ENCODE results near the gene DNLZ. TPM values are rescaled to one million over a fixed set of nuclear protein-coding genes. Genes with fewer than 3 reads are reported as not detected.
"Not testable (repeated sequence)": the region's sequence is repeated elsewhere in the genome, so short reads cannot be mapped to it uniquely, and the experiment has no call there.

The DNLZ gene
- total and polyA plus RNA-seq, 2 of the 4 experiments (the other 2 are of a cell fraction): 2.0 to 11.4 TPM

DNA sequence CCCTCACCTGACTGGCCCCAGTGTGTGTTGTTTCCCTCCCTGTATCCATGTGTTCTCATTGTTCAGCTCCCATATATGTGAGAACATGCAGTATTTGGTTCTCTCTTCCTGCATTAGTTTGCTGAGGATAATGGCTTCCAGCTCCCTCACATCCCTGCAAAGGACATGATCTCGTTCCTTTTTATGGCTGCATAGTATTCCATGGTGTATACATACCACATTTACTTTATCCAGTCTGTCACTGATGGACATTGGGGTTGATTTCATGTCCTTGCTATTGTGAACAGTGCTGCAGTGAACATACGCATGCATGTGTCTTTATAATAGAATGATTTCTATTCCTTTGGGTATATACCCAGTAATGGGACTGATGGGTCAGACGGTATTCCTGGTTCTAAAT lies 43.6 kb downstream of the DNLZ start:
- H3K4me2 ChIP-seq (ENCODE audit: low read depth, low read length); H3K56ac ChIP-seq (ENCODE audit: extremely low read depth, insufficient read depth, low read length); H3K27me3 ChIP-seq (ENCODE audit: control insufficient read depth, insufficient read depth, low read length); CTCF ChIA-PET; H3K4me1 ChIP-seq (ENCODE audit: control insufficient read depth, insufficient read depth, low read length); H2BK5ac ChIP-seq (ENCODE audit: low read depth, low read length, poor library complexity, severe bottlenecking); H2BK20ac ChIP-seq (ENCODE audit: low read depth, low read length); H4K8ac ChIP-seq (ENCODE audit: low read depth in 2 of 2, low read length in 2 of 2); H2BK120ac ChIP-seq (ENCODE audit: low read depth, low read length); H2AFZ ChIP-seq (replicated peaks; ENCODE audit: low read length, poor library complexity); ATAC-seq (ENCODE audit: low read depth); H4K91ac ChIP-seq (ENCODE audit: insufficient read depth, low read depth, low read length); H3K23ac ChIP-seq (ENCODE audit: low read depth, low read length); DNase-seq; H2AK5ac ChIP-seq (ENCODE audit: low read depth, low read length); H4K5ac ChIP-seq (ENCODE audit: low read depth, low read length); H3K14ac ChIP-seq (replicated peaks; ENCODE audit: low read depth, low read length); H2AK9ac ChIP-seq (replicated peaks; ENCODE audit: low read depth, low read length, poor library complexity); dilution Hi-C loops (cut with HindIII; ENCODE audit: low sequenced_read_pairs, unreplicated experiment); H3K27ac ChIP-seq (ENCODE audit: insufficient read depth, low read length); H3K79me1 ChIP-seq (ENCODE audit: low read depth in 1 of 2, low read length in 2 of 2); H3K9me1 ChIP-seq (ENCODE audit: insufficient read depth, low read length); H3K9ac ChIP-seq (ENCODE audit: low read depth, low read length); BruUV-seq (replicated peaks); H3K18ac ChIP-seq (ENCODE audit: low read depth, low read length); intact Hi-C loops (cut with micrococcal nuclease); POLR2A ChIA-PET (ENCODE audit: unreplicated experiment); H3K4me3 ChIP-seq (ENCODE audit: insufficient read depth, low read depth, low read length); H4K20me1 ChIP-seq (ENCODE audit: insufficient read depth, low read length); H3K4ac ChIP-seq (ENCODE audit: low read depth, low read length); H3K36me3 ChIP-seq (ENCODE audit: control insufficient read depth, insufficient read depth, low read length); H2BK15ac ChIP-seq (ENCODE audit: low read depth, low read length): not testable (repeated sequence)
- in situ Hi-C loops (cut with MboI; ENCODE audit: low sequenced_read_pairs): loop anchor here (5.0 kb wide), 1 partner anchor 82 kb away; the partner anchor contains the start of gene SNAPC4
- peaks cover 14% of the 10 kb centered on the region for H3K9me3 ChIP-seq (ENCODE audit: control insufficient read depth, insufficient read depth, low read length)
- no CpG with 5 or more reads among the region's 3 CpGs for WGBS, 2 experiments (ENCODE audit: extremely low coverage in 2 of 2, insufficient read length in 1 of 2)

DNA sequence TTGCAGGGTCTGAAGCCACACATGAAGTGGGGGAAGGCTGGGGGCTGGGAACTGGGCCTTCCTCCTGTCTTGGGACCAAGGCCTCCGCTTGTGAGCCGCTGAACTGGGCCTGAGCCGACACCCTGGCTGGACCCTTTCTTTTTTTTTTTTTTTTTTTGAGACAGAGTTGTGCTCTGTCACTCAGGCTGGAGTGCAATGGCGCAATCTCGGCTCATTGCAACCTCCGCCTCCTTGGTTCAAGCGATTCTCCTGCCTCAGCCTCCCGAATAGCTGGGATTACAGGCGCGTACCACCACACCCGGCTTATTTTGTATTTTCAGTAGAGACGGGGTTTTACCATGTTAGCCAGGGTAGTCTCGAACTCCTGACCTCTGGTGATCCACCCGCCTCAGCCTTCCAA lies 44.3 kb downstream of the DNLZ start:
- H3K9ac ChIP-seq (ENCODE audit: low read depth, low read length); CTCF ChIA-PET; H2AK9ac ChIP-seq (replicated peaks; ENCODE audit: low read depth, low read length, poor library complexity): not testable (repeated sequence)

More for the DNA sequence above, 44.3 kb downstream of the DNLZ start:
- H3K4me2 ChIP-seq (ENCODE audit: low read depth, low read length); H2BK20ac ChIP-seq (ENCODE audit: low read depth, low read length); H4K8ac ChIP-seq (ENCODE audit: low read depth in 2 of 2, low read length in 2 of 2); H3K56ac ChIP-seq (ENCODE audit: extremely low read depth, insufficient read depth, low read length); H3K9me1 ChIP-seq (ENCODE audit: insufficient read depth, low read length); H4K20me1 ChIP-seq (ENCODE audit: insufficient read depth, low read length); BruUV-seq (replicated peaks); H2AK5ac ChIP-seq (ENCODE audit: low read depth, low read length); H4K5ac ChIP-seq (ENCODE audit: low read depth, low read length); H3K79me1 ChIP-seq (ENCODE audit: low read depth in 1 of 2, low read length in 2 of 2); POLR2A ChIA-PET (ENCODE audit: unreplicated experiment); dilution Hi-C loops (cut with HindIII; ENCODE audit: low sequenced_read_pairs, unreplicated experiment); H3K4me1 ChIP-seq (ENCODE audit: control insufficient read depth, insufficient read depth, low read length); H3K18ac ChIP-seq (ENCODE audit: low read depth, low read length); H2AFZ ChIP-seq (replicated peaks; ENCODE audit: low read length, poor library complexity); H3K4ac ChIP-seq (ENCODE audit: low read depth, low read length); in situ Hi-C loops (cut with MboI; ENCODE audit: low sequenced_read_pairs); H3K4me3 ChIP-seq (ENCODE audit: insufficient read depth, low read depth, low read length); H2BK15ac ChIP-seq (ENCODE audit: low read depth, low read length); H2BK5ac ChIP-seq (ENCODE audit: low read depth, low read length, poor library complexity, severe bottlenecking); H3K27ac ChIP-seq (ENCODE audit: insufficient read depth, low read length); H3K27me3 ChIP-seq (ENCODE audit: control insufficient read depth, insufficient read depth, low read length); H3K36me3 ChIP-seq (ENCODE audit: control insufficient read depth, insufficient read depth, low read length); H3K23ac ChIP-seq (ENCODE audit: low read depth, low read length); ATAC-seq (ENCODE audit: low read depth); H4K91ac ChIP-seq (ENCODE audit: insufficient read depth, low read depth, low read length); intact Hi-C loops (cut with micrococcal nuclease); H3K14ac ChIP-seq (replicated peaks; ENCODE audit: low read depth, low read length); H2BK120ac ChIP-seq (ENCODE audit: low read depth, low read length); DNase-seq: not testable (repeated sequence)
- WGBS, 2 experiments (ENCODE audit: extremely low coverage in 2 of 2, insufficient read length in 1 of 2): 91% methylated on average over 11 of the region's 14 CpGs; no CpG with 5 or more reads in 1 of the 2 experiments
- peaks cover 17% of the 10 kb centered on the region for H3K9me3 ChIP-seq (ENCODE audit: control insufficient read depth, insufficient read depth, low read length)
